Left ventricle myocardium inferior (tissue), 1 donor: ENCODE measurements around the gene PXDC1. TPM values are rescaled to one million over a fixed set of nuclear protein-coding genes. Genes with fewer than 3 reads are reported as not detected.

Source experiments
- DNase-seq: peaks from one replicate; pipeline ENCODE4 v3.0.0-alpha.2; 2020
- H3K27ac ChIP-seq: fragments of 200-600 bp; replicated peaks from 2 replicates; pipeline ENCODE4 v1.8.0; 2021
- H3K27me3 ChIP-seq: fragments of 200-600 bp; 2 replicates; pipeline ENCODE4 v1.8.0; 2021; ENCODE audit warnings: low read depth
- H3K36me3 ChIP-seq: fragments of 200-600 bp; 2 replicates; pipeline ENCODE4 v1.8.0; 2021
- H3K4me1 ChIP-seq: fragments of 200-600 bp; 2 replicates; pipeline ENCODE4 v1.8.0; 2021
- H3K4me3 ChIP-seq: fragments of 200-600 bp; 2 replicates; pipeline ENCODE4 v1.8.0; 2021; ENCODE audit warnings: mild to moderate bottlenecking, moderate library complexity
- H3K9me3 ChIP-seq: fragments of 200-600 bp; replicated peaks from 2 replicates; pipeline ENCODE4 v1.8.0; 2021
- CTCF ChIP-seq: fragments of 200-600 bp; IDR thresholded peaks from 2 replicates; pipeline ENCODE4 v1.8.0; 2021; ENCODE audit warnings: antibody characterized with exemption, mild to moderate bottlenecking, borderline replicate concordance
- intact Hi-C: fragments of 100-400 bp; cut with micrococcal nuclease; formaldehyde crosslinking; loops from one replicate; pipeline ENCODE4 v1.11.0; 2022
- total RNA-seq: library from RNA; stranded (reverse); fragmentation: NEBNext Ultra II Directional; extraction: Animal tissue kit (Norgen Biotek cat#: 25700); gene quantifications from one replicate; pipeline ENCODE4 v1.2.1, GENCODE V29; 2021
- donor health status: DM: no; HTN: yes; CAD: no; lungs with severe emphysema.

PXDC1 gene
- total RNA-seq, 1 donor from 2014 or later: 25.2 TPM

GRCh38 chr6:3785745-3786098 is 34.2 kb upstream of the PXDC1 start:
- Histone ChIP-seq H3K4me3 (no peak overlapping the region), H3K27ac (no peak overlapping the region), H3K9me3 (no peaks in the 10 kb centered on the region), H3K27me3 (no peaks in the 10 kb centered on the region), H3K36me3 (no peaks in the 10 kb centered on the region), H3K4me1 (no peaks in the 10 kb centered on the region)
- TF ChIP-seq CTCF: no peak
- DNase-seq: no peak
- intact Hi-C loops: no loop called here

GRCh38 chr6:3784885-3785744 is 33.6 kb upstream of the PXDC1 start:
- Histone ChIP-seq H3K27ac (no peak overlapping the region), H3K4me1 (no peaks in the 10 kb centered on the region), H3K27me3 (no peaks in the 10 kb centered on the region), H3K4me3 (no peak overlapping the region), H3K36me3 (no peaks in the 10 kb centered on the region), H3K9me3 (no peaks in the 10 kb centered on the region)
- intact Hi-C loops: no loop called here
- TF ChIP-seq CTCF: no peak
- no peak for DNase-seq

- Histone ChIP-seq H3K27ac (no peak overlapping the region), H3K4me1 (no peaks in the 10 kb centered on the region), H3K4me3 (no peak overlapping the region), H3K9me3 (no peaks in the 10 kb centered on the region), H3K27me3 (no peaks in the 10 kb centered on the region), H3K36me3 (no peaks in the 10 kb centered on the region)
- intact Hi-C loops: no loop called here
- no peak for DNase-seq
- TF ChIP-seq CTCF: no peak
These were observed 32.9 kb upstream of the PXDC1 start for GRCh38 chr6:3784423-3784822.

GRCh38 chr6:3782876-3783832 is 31.6 kb upstream of the PXDC1 start:
- Histone ChIP-seq H3K36me3 (no peaks in the 10 kb centered on the region), H3K27me3 (no peaks in the 10 kb centered on the region), H3K4me3 (no peak overlapping the region), H3K4me1 (no peaks in the 10 kb centered on the region), H3K27ac (no peak overlapping the region), H3K9me3 (no peaks in the 10 kb centered on the region)
- intact Hi-C loops: no loop called here
- DNase-seq: no peak
- TF ChIP-seq CTCF: no peak

GRCh38 chr6:3781504-3781903 is 30.0 kb upstream of the PXDC1 start:
- Histone ChIP-seq H3K4me3 (no peak overlapping the region), H3K4me1 (no peaks in the 10 kb centered on the region), H3K27me3 (no peaks in the 10 kb centered on the region), H3K27ac (no peak overlapping the region), H3K36me3 (no peaks in the 10 kb centered on the region), H3K9me3 (no peaks in the 10 kb centered on the region)
- intact Hi-C loops: no loop called here
- no peak for DNase-seq
- no peak for TF ChIP-seq CTCF
